Breast epithelium (tissue), 3 donors: ENCODE measurements around the gene MRC2.

Experiments used
- POLR2A ChIP-seq: fragments of 450-650 bp; IDR thresholded peaks from one replicate; pipeline ENCODE4 v1.6.1; 2016; ENCODE audit warnings: antibody characterized with exemption, mild to moderate bottlenecking, moderate library complexity
- TF ChIP-seq, protein P1 (sequence below), 3 donors: fragments of 450-650 bp; IDR thresholded peaks; one replicate each; pipeline ENCODE4 v1.5.1; 2016 to 2017; ENCODE audit warnings: antibody characterized with exemption in 3 of 3, mild to moderate bottlenecking in 3 of 3, moderate library complexity in 3 of 3

DNA sequence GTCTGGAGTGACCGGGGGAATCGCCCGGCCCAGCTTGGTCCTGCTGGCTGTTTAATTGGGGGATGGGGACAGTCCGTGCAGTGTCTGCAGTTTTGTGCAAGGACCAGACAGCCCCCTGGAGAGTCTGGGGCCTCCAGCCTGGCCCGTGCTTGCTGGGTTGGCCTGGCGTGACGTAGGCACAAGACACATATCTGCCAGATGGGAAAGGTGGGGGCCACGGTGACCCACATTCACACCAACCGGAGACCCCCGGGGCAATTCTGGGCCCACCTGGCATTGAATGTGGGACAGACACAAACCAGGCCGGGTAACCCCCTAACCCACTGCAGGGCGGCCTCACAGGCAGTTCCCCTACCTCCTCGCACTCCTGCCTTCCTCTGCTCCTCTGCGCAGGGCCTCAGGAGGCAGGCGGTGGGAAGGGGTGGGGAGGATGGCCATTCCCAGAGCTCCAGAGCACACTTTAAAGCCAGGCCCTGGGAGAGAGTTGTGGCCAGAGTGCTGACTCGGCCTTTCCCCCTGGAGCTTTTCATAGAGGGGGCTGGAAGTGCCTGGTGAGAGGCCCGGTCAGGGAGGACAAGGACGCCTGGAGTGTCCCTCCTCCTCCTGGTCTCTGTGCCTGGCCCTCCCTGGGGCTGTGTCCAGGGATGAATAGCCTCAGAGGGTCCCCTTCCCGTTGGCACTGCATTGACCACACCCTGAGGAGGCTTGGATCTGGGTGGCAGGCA, 1.5 kb downstream of the MRC2 start:
- TF ChIP-seq, protein P1, sequence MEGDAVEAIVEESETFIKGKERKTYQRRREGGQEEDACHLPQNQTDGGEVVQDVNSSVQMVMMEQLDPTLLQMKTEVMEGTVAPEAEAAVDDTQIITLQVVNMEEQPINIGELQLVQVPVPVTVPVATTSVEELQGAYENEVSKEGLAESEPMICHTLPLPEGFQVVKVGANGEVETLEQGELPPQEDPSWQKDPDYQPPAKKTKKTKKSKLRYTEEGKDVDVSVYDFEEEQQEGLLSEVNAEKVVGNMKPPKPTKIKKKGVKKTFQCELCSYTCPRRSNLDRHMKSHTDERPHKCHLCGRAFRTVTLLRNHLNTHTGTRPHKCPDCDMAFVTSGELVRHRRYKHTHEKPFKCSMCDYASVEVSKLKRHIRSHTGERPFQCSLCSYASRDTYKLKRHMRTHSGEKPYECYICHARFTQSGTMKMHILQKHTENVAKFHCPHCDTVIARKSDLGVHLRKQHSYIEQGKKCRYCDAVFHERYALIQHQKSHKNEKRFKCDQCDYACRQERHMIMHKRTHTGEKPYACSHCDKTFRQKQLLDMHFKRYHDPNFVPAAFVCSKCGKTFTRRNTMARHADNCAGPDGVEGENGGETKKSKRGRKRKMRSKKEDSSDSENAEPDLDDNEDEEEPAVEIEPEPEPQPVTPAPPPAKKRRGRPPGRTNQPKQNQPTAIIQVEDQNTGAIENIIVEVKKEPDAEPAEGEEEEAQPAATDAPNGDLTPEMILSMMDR (IDR thresholded peaks at IDR 0.05) = no peak
- no peak for TF ChIP-seq POLR2A
